ENCODE measurements around the gene SLC27A4. TPM values are rescaled to one million over a fixed set of nuclear protein-coding genes. Genes with fewer than 3 reads are reported as not detected.

Gene SLC27A4
- total and polyA plus RNA-seq, 7 donors: 10.4 to 61.5 (median 24.7) TPM

- H3K27ac ChIP-seq: no peak overlapping the region
- no peak for TF ChIP-seq CTCF (IDR thresholded peaks at IDR 0.05)
- peaks cover 22% of the 10 kb centered on the region for H3K4me1 ChIP-seq
- H3K27me3 ChIP-seq (ENCODE audit: insufficient read depth in 3 of 3, low read length in 2 of 3): peaks cover 0 to 6% (median 3%) of the 10 kb centered on the region in 3 donors
- H3K9me3 ChIP-seq: no peaks in the 10 kb centered on the region
- ATAC-seq (no peak), DNase-seq (no peak)
- peaks cover 0 to 40% of the 10 kb centered on the region in 2 donors for H3K36me3 ChIP-seq (ENCODE audit: insufficient read depth in 1 of 2, low read depth in 1 of 2)
- H3K4me3 ChIP-seq: no peak overlapping the region
- WGBS, 3 donors: 62 to 75% (median 73%) methylated on average over 2 of the region's 2 CpGs
- intact Hi-C loops (cut with DNase I): loop anchor here in 1 of 2 donors (5.0 kb wide), 1 partner anchor 51 kb away; no protein-coding TSS in a partner anchor
Observed at GRCh38 chr9:128360826-128361225, 20.5 kb downstream of the SLC27A4 start.

GRCh38 chr9:128361296-128361985, 21.1 kb downstream of the SLC27A4 start:
- peaks cover 22% of the 10 kb centered on the region for H3K4me1 ChIP-seq
- intact Hi-C loops (cut with DNase I): loop anchor here in 1 of 2 donors (5.0 kb wide), 1 partner anchor 51 kb away; no protein-coding TSS in a partner anchor

GRCh38 chr9:128361986-128362646, 21.8 kb downstream of the SLC27A4 start:
- Histone ChIP-seq H3K36me3 (ENCODE audit: insufficient read depth in 1 of 2, low read depth in 1 of 2) (peaks cover 0 to 28% of the 10 kb centered on the region in 2 donors), H3K9me3 (no peaks in the 10 kb centered on the region), H3K4me3 (peak overlapping the region; percentile 62), H3K27ac (peak overlapping the region; percentile 24), H3K4me1 (peaks cover 22% of the 10 kb centered on the region), H3K27me3 (ENCODE audit: insufficient read depth in 3 of 3, low read length in 2 of 3) (peaks cover 0 to 8% (median 3%) of the 10 kb centered on the region in 3 donors)
- ATAC-seq (peak; percentile 92 to 96 (median 94)), DNase-seq (peak; percentile 79 to 90)
- intact Hi-C loops (cut with DNase I): loop anchor here (1.0 to 5.0 kb wide), 2 partner anchors 50 kb away; no protein-coding TSS in a partner anchor
- 4 to 8% (median 6%) methylated on average over 20 of the region's 20 CpGs for WGBS, 3 donors
- peak; percentile 87 for TF ChIP-seq CTCF (IDR thresholded peaks at IDR 0.05)

More at GRCh38 chr9:128361296-128361985, 21.1 kb downstream of the SLC27A4 start:
- H3K27me3 ChIP-seq (ENCODE audit: insufficient read depth in 3 of 3, low read length in 2 of 3): peaks cover 0 to 8% (median 3%) of the 10 kb centered on the region in 3 donors
- DNase-seq: no peak
- TF ChIP-seq CTCF (IDR thresholded peaks at IDR 0.05): no peak
- H3K36me3 ChIP-seq (ENCODE audit: insufficient read depth in 1 of 2, low read depth in 1 of 2): peaks cover 0 to 34% of the 10 kb centered on the region in 2 donors
- WGBS, 3 donors: 38 to 46% (median 40%) methylated on average over 14 of the region's 14 CpGs
- peak overlapping the region; percentile 62 for H3K4me3 ChIP-seq
- H3K9me3 ChIP-seq: no peaks in the 10 kb centered on the region
- H3K27ac ChIP-seq: peak overlapping the region; percentile 24
- ATAC-seq: peak; percentile 4 to 41 (median 18)

- WGBS, 3 donors: 48 to 58% (median 58%) methylated on average over 3 of the region's 3 CpGs
- ATAC-seq: no peak
Observed at GRCh38 chr9:128362774-128363173, 22.4 kb downstream of the SLC27A4 start.

More at GRCh38 chr9:128362774-128363173, 22.4 kb downstream of the SLC27A4 start:
- H3K36me3 ChIP-seq (ENCODE audit: insufficient read depth in 1 of 2, low read depth in 1 of 2): peaks cover 0 to 22% of the 10 kb centered on the region in 2 donors
- peaks cover 0 to 8% (median 3%) of the 10 kb centered on the region in 3 donors for H3K27me3 ChIP-seq (ENCODE audit: insufficient read depth in 3 of 3, low read length in 2 of 3)
- peak overlapping the region; percentile 24 for H3K27ac ChIP-seq
- no peaks in the 10 kb centered on the region for H3K9me3 ChIP-seq
- no peak overlapping the region for H3K4me3 ChIP-seq
- no peak for DNase-seq
- no peak for TF ChIP-seq CTCF (IDR thresholded peaks at IDR 0.05)
- intact Hi-C loops (cut with DNase I): loop anchor here (1.0 to 5.0 kb wide), 2 partner anchors 50 kb away; no protein-coding TSS in a partner anchor
- peaks cover 22% of the 10 kb centered on the region for H3K4me1 ChIP-seq
